HepG2 (cell line): Measurements from ENCODE around the gene SLC19A1. TPM values are rescaled to one million over a fixed set of nuclear protein-coding genes. Genes with fewer than 3 reads are reported as not detected.
A peak's percentile ranks its signal among the peaks of the same experiment; 100 is the strongest.

ENCODE experiments used
- ATF1 ChIP-seq: IDR thresholded peaks from 2 replicates; pipeline ENCODE4 v1.6.1; 2016; ENCODE audit warnings: mild to moderate bottlenecking, control low read depth
- BORCS8-MEF2B ChIP-seq: sonication (generic); formaldehyde crosslinking; IDR thresholded peaks from 2 replicates; pipeline ENCODE4 v1.8.0; 2022; ENCODE audit warnings: mild to moderate bottlenecking, missing genetic modification reagents
- BRD4 ChIP-seq: sonication (generic); formaldehyde crosslinking; IDR thresholded peaks from 2 replicates; pipeline ENCODE4 v1.4.0; 2020; ENCODE audit warnings: missing genetic modification reagents
- CEBPB ChIP-seq: IDR thresholded peaks from 2 replicates; pipeline ENCODE4 v1.6.1; 2011; ENCODE audit warnings: low read depth, low read length, improper control_type of control experiment, borderline replicate concordance
- EED ChIP-seq: sonication (generic); formaldehyde crosslinking; IDR thresholded peaks from 2 replicates; pipeline ENCODE4 v1.5.0; 2020; ENCODE audit warnings: mild to moderate bottlenecking, missing genetic modification reagents
- FOXM1 ChIP-seq: sonication (generic); formaldehyde crosslinking; IDR thresholded peaks from 2 replicates; pipeline ENCODE4 v1.5.0; 2020; ENCODE audit warnings: missing genetic modification reagents
- HDAC6 ChIP-seq: fragments of 200-600 bp; sonication (generic); IDR thresholded peaks from 2 replicates; pipeline ENCODE4 v1.7.0; 2017; ENCODE audit warnings: mild to moderate bottlenecking, antibody characterized with exemption, low read length, low read depth
- KDM1A ChIP-seq: IDR thresholded peaks from 2 replicates; pipeline ENCODE4 v1.6.1; 2016; ENCODE audit warnings: missing compliant biosample characterization
- LBX2 ChIP-seq: sonication (generic); formaldehyde crosslinking; IDR thresholded peaks from 2 replicates; pipeline ENCODE4 v1.5.0; 2020; ENCODE audit warnings: missing genetic modification reagents, mild to moderate bottlenecking, borderline replicate concordance
- MEF2D ChIP-seq: sonication (generic); formaldehyde crosslinking; IDR thresholded peaks from 2 replicates; pipeline ENCODE4 v1.5.1; 2020; ENCODE audit warnings: mild to moderate bottlenecking, missing genetic modification reagents
- RARG ChIP-seq: sonication (generic); formaldehyde crosslinking; IDR thresholded peaks from 2 replicates; pipeline ENCODE4 v1.4.0; 2020; ENCODE audit warnings: low read depth, mild to moderate bottlenecking, missing genetic modification reagents
- SNAPC4 ChIP-seq: sonication (generic); formaldehyde crosslinking; IDR thresholded peaks from 2 replicates; pipeline ENCODE4 v1.4.0; 2020; ENCODE audit warnings: mild to moderate bottlenecking, missing genetic modification reagents
- SP2 ChIP-seq: sonication (generic); formaldehyde crosslinking; IDR thresholded peaks from 2 replicates; pipeline ENCODE4 v1.5.1; 2020; ENCODE audit warnings: mild to moderate bottlenecking, missing genetic modification reagents
- STAT5B ChIP-seq: sonication (generic); formaldehyde crosslinking; IDR thresholded peaks from 2 replicates; pipeline ENCODE4 v1.4.0; 2020; ENCODE audit warnings: missing genetic modification reagents
- ZNF292 ChIP-seq: sonication (generic); formaldehyde crosslinking; IDR thresholded peaks from 2 replicates; pipeline ENCODE4 v1.8.1; 2022; ENCODE audit warnings: mild to moderate bottlenecking, low read depth, missing genetic modification reagents, borderline replicate concordance
- ZNF510 ChIP-seq: sonication (generic); formaldehyde crosslinking; IDR thresholded peaks from 2 replicates; pipeline ENCODE4 v1.4.0; 2020; ENCODE audit warnings: low read depth, mild to moderate bottlenecking, missing genetic modification reagents
- polyA plus RNA-seq, 8 experiments: library from polyadenylated mRNA; depleted of rRNA in 3 of 8; stranded (reverse) in 7 of 8; unstranded in 1 of 8; fragments of >200 nt; fragmentation: Illumina TruSeq in 4 of 8; extraction: Trizol in 4 of 8; gene quantifications; 2 replicates each; pipeline versions ENCODE4 v1.2.1 to v1.2.3, GENCODE V29; 2011 to 2016; ENCODE audit warnings: low read depth in 4 of 8, missing spikeins in 1 of 8, mixed read lengths in 1 of 8; ENCODE audit not compliant: insufficient read depth in 1 of 8
- total RNA-seq, 5 experiments: library from RNA; depleted of rRNA; stranded (reverse); fragments of >200 nt; fragmentation: Illumina TruSeq; extraction: Trizol; gene quantifications; 2 replicates each; pipeline ENCODE4 v1.2.3, GENCODE V29; 2016; ENCODE audit warnings: low read depth in 1 of 5
- TF ChIP-seq, protein P1 (sequence below), 2 experiments: IDR thresholded peaks; 2 replicates each; pipeline ENCODE4 v1.6.1; 2011 to 2012; ENCODE audit warnings: low read length in 2 of 2, borderline replicate concordance in 1 of 2, low read depth in 1 of 2, mild to moderate bottlenecking in 1 of 2, moderate library complexity in 1 of 2
- TF ChIP-seq, protein P2 (sequence below): sonication (generic); formaldehyde crosslinking; IDR thresholded peaks from 2 replicates; pipeline ENCODE4 v1.4.0; 2020; ENCODE audit warnings: missing genetic modification reagents

The SLC19A1 gene
- total and polyA plus RNA-seq, 2 of the 13 experiments (the other 11 are each of a cell fraction or from before 2014, with no cell fraction given), result 21.8 to 23.0 TPM

GRCh38 chr21:45525153-45525909, 16.9 kb downstream of the SLC19A1 start (continued):
- TF ChIP-seq, protein P1, sequence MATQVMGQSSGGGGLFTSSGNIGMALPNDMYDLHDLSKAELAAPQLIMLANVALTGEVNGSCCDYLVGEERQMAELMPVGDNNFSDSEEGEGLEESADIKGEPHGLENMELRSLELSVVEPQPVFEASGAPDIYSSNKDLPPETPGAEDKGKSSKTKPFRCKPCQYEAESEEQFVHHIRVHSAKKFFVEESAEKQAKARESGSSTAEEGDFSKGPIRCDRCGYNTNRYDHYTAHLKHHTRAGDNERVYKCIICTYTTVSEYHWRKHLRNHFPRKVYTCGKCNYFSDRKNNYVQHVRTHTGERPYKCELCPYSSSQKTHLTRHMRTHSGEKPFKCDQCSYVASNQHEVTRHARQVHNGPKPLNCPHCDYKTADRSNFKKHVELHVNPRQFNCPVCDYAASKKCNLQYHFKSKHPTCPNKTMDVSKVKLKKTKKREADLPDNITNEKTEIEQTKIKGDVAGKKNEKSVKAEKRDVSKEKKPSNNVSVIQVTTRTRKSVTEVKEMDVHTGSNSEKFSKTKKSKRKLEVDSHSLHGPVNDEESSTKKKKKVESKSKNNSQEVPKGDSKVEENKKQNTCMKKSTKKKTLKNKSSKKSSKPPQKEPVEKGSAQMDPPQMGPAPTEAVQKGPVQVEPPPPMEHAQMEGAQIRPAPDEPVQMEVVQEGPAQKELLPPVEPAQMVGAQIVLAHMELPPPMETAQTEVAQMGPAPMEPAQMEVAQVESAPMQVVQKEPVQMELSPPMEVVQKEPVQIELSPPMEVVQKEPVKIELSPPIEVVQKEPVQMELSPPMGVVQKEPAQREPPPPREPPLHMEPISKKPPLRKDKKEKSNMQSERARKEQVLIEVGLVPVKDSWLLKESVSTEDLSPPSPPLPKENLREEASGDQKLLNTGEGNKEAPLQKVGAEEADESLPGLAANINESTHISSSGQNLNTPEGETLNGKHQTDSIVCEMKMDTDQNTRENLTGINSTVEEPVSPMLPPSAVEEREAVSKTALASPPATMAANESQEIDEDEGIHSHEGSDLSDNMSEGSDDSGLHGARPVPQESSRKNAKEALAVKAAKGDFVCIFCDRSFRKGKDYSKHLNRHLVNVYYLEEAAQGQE (IDR thresholded peaks at IDR 0.05; ENCODE audit: borderline replicate concordance in 1 of 2, low read depth in 1 of 2, low read length in 2 of 2), result peak in 1 of 2 experiments; percentile 22; a peak in 1 of 4 replicates
- TF ChIP-seq BRD4 (CRISPR knock-in tag), result peak; percentile 11; the same call in 1 of the 2 replicates
- TF ChIP-seq BORCS8-MEF2B (CRISPR knock-in tag), result 0 out of 2 replicates have a peak, but pooled peaks have one; percentile 52
- TF ChIP-seq ATF1 (CRISPR knock-in tag), result no peak
- TF ChIP-seq STAT5B (CRISPR knock-in tag), result no peak
- TF ChIP-seq SNAPC4 (CRISPR knock-in tag), result no peak
- TF ChIP-seq FOXM1 (CRISPR knock-in tag), result no peak
- TF ChIP-seq CEBPB, result no peak
- TF ChIP-seq EED (CRISPR knock-in tag), result 0 out of 2 replicates have a peak, but pooled peaks have one; percentile 46
- no peak for TF ChIP-seq RARG (CRISPR knock-in tag)
- TF ChIP-seq KDM1A (CRISPR knock-in tag), result no peak
- TF ChIP-seq, protein P2, sequence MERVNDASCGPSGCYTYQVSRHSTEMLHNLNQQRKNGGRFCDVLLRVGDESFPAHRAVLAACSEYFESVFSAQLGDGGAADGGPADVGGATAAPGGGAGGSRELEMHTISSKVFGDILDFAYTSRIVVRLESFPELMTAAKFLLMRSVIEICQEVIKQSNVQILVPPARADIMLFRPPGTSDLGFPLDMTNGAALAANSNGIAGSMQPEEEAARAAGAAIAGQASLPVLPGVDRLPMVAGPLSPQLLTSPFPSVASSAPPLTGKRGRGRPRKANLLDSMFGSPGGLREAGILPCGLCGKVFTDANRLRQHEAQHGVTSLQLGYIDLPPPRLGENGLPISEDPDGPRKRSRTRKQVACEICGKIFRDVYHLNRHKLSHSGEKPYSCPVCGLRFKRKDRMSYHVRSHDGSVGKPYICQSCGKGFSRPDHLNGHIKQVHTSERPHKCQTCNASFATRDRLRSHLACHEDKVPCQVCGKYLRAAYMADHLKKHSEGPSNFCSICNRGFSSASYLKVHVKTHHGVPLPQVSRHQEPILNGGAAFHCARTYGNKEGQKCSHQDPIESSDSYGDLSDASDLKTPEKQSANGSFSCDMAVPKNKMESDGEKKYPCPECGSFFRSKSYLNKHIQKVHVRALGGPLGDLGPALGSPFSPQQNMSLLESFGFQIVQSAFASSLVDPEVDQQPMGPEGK (CRISPR knock-in tag), result peak; percentile 66; the same call in 1 of the 2 replicates
- TF ChIP-seq ZNF510, result no peak
- peak; percentile 62 for TF ChIP-seq MEF2D (CRISPR knock-in tag)
- no peak for TF ChIP-seq HDAC6
- TF ChIP-seq LBX2 (CRISPR knock-in tag), result no peak
- peak; percentile 43; the same call in 1 of the 2 replicates for TF ChIP-seq ZNF292 (CRISPR knock-in tag)
- no peak for TF ChIP-seq SP2
